Osteocyte (in vitro differentiated cells): ENCODE measurements around the gene THSD1. TPM values are rescaled to one million over a fixed set of nuclear protein-coding genes. Genes with fewer than 3 reads are reported as not detected.
"Not testable (repeated sequence)": the region's sequence is repeated elsewhere in the genome, so short reads cannot be mapped to it uniquely, and the experiment has no call there.

Experiments
- DNase-seq: peaks from one replicate; pipeline ENCODE4 v3.0.0; 2021; ENCODE audit warnings: mixed read lengths; ENCODE audit not compliant: unreplicated experiment; ENCODE audit errors: extremely low spot score
- H3K27ac Mint-ChIP-seq: one replicate; pipeline ENCODE4 v1.8.0; 2021; ENCODE audit warnings: mild to moderate bottlenecking, mixed read lengths; ENCODE audit not compliant: unreplicated experiment
- H3K27me3 Mint-ChIP-seq: one replicate; pipeline ENCODE4 v1.8.0; 2021; ENCODE audit warnings: mixed read lengths; ENCODE audit not compliant: unreplicated experiment
- H3K36me3 Mint-ChIP-seq: one replicate; pipeline ENCODE4 v1.8.0; 2021; ENCODE audit warnings: mixed read lengths; ENCODE audit not compliant: unreplicated experiment
- H3K4me1 Mint-ChIP-seq: one replicate; pipeline ENCODE4 v1.8.0; 2021; ENCODE audit warnings: mixed read lengths; ENCODE audit not compliant: unreplicated experiment
- H3K4me3 Mint-ChIP-seq: one replicate; pipeline ENCODE4 v1.8.0; 2021; ENCODE audit warnings: mild to moderate bottlenecking, moderate library complexity, mixed read lengths; ENCODE audit not compliant: unreplicated experiment
- H3K9me3 Mint-ChIP-seq: one replicate; pipeline ENCODE4 v1.8.0; 2021; ENCODE audit warnings: mixed read lengths; ENCODE audit not compliant: unreplicated experiment
- total RNA-seq: library from RNA; stranded (reverse); gene quantifications from 2 replicates; pipeline ENCODE4 v1.2.1, GENCODE V29; 2021
- TF ChIP-seq, protein P1 (sequence below): fragments of 200-600 bp; sonication (generic); IDR thresholded peaks from 2 replicates; pipeline ENCODE4 v1.5.0; 2021; ENCODE audit warnings: antibody characterized with exemption, mild to moderate bottlenecking, moderate library complexity

The THSD1 gene
- total RNA-seq, 1 donor from 2014 or later: 3.7 TPM

DNA sequence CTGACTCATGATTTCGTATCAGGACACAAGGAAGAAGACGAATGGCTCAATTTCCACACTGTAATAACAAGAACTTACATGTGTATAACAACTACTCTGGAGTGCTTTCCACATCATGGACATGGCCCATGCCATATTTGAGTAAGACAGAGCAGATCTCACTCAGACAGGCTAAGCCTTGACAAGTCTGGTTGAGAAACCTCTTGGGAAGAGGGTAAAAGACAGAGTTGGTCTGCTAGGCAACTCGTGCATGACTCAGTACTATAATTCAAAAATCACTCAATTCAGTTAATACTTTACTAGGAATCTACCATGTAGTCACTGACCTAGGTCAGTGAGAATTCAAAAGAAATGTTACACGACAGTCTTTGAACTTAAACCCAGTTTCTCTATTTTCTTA is 5.7 kb upstream of the THSD1 start:
- H3K4me1 Mint-ChIP-seq: peaks cover 32% of the 10 kb centered on the region
- peaks cover 20% of the 10 kb centered on the region for H3K36me3 Mint-ChIP-seq
- no peak for DNase-seq

DNA sequence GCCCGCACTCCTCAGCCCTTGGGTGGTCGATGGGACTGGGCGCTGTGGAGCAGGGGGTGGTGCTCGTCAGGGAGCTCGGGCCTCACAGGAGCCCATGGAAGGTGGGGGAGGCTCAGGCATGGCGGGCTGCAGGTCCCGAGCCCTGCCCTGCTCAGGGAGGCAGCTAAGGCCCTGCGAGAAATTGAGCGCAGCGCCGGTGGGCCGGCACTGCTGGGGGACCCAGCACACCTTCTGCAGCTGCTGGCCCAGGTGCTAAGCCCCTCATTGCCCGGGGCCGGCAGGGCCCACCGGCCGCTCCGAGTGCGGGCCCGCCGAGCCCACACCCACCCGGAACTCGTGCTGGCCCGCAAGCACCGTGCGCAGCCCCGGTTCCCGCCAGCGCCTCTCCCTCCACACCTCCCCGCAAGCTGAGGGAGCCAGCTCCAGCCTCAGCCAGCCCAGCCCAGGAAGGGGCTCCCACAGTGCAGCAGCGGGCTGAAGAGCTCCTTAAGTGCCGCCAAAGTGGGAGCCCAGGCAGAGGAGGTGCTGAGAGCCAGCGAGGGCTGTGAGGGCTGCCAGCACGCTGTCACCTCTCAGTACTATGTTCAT is 2.2 kb upstream of the THSD1 start:
- not testable (repeated sequence) for H3K27ac Mint-ChIP-seq, H3K4me3 Mint-ChIP-seq, H3K27me3 Mint-ChIP-seq, DNase-seq, H3K9me3 Mint-ChIP-seq
- Mint-ChIP-seq H3K4me1 (peaks cover 26% of the 10 kb centered on the region), H3K36me3 (peaks cover 14% of the 10 kb centered on the region)

More for the DNA sequence above, 5.7 kb upstream of the THSD1 start:
- peak overlapping the region; percentile 13 for H3K27ac Mint-ChIP-seq
- no peaks in the 10 kb centered on the region for H3K9me3 Mint-ChIP-seq
- no peaks in the 10 kb centered on the region for H3K27me3 Mint-ChIP-seq
- no peak overlapping the region for H3K4me3 Mint-ChIP-seq
- TF ChIP-seq, protein P1, sequence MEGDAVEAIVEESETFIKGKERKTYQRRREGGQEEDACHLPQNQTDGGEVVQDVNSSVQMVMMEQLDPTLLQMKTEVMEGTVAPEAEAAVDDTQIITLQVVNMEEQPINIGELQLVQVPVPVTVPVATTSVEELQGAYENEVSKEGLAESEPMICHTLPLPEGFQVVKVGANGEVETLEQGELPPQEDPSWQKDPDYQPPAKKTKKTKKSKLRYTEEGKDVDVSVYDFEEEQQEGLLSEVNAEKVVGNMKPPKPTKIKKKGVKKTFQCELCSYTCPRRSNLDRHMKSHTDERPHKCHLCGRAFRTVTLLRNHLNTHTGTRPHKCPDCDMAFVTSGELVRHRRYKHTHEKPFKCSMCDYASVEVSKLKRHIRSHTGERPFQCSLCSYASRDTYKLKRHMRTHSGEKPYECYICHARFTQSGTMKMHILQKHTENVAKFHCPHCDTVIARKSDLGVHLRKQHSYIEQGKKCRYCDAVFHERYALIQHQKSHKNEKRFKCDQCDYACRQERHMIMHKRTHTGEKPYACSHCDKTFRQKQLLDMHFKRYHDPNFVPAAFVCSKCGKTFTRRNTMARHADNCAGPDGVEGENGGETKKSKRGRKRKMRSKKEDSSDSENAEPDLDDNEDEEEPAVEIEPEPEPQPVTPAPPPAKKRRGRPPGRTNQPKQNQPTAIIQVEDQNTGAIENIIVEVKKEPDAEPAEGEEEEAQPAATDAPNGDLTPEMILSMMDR: no peak

DNA sequence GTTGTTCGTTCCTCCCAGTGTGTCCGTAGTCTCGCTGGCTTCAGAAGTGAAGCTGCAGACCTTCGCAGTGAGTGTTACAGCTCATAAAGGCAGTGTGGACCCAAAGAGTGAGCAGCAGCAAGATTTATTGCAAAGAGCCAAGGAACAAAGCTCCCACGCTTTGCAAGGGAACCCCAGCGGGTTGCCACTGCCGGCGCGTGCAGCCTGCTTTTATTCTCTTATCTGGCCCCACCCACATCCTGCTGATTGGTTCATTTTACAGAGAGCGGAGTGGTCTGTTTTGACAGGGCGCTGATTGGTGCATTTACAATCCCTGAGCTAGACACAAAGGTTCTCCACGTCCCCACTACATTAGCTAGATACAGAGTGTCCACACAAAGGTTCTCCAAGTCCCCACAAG is 1.5 kb upstream of the THSD1 start:
- Mint-ChIP-seq H3K4me3 (peak overlapping the region; percentile 40), H3K4me1 (peaks cover 26% of the 10 kb centered on the region), H3K36me3 (peaks cover 12% of the 10 kb centered on the region)
- H3K27ac Mint-ChIP-seq, H3K27me3 Mint-ChIP-seq, DNase-seq, H3K9me3 Mint-ChIP-seq: not testable (repeated sequence)

DNA sequence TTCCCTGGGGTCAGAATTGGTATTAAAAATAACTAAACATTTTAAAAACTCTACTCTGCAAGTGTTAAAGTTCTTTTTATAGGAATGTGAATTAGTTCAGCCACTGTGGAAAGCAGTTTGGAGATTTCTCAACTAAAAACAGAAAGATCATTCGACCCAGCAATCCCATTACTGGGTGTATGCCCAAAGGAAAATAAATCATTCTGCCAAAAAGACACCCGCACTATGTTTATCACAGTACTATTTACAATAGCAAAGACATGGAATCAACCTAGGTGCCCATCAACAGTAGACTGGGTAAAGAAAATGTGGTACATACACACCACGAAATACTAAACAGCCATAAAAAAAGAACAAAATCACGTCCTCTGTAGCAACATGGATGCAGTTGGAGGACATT is 657 bp upstream of the THSD1 start:
- no peaks in the 10 kb centered on the region for H3K9me3 Mint-ChIP-seq
- peaks cover 23% of the 10 kb centered on the region for H3K4me1 Mint-ChIP-seq
- peak overlapping the region; percentile 44 for H3K27ac Mint-ChIP-seq
- peak overlapping the region; percentile 65 for H3K4me3 Mint-ChIP-seq
- H3K27me3 Mint-ChIP-seq: no peaks in the 10 kb centered on the region
- no peak for DNase-seq
- TF ChIP-seq, protein P1: no peak
- H3K36me3 Mint-ChIP-seq: peaks cover 6% of the 10 kb centered on the region

DNA sequence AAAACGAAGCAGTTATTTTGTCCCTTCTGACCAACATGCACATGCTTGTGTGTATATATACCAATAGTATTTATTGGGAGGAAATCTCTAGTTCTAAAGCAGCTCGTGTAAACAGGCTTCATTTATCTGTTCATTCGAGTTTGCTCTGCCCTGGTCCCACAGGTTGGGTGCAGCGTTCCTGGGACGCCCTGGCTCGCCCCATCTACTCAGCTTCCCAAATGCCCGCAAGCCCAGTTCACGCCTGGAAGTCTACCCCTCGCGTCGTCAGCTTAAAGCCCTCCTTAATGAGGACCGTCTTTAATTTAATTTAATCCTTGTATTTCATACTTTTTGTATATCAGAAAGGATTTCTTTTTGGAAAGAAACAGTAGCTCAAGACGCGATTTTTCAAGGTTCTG is 604 bp downstream of the THSD1 start:
- no peaks in the 10 kb centered on the region for H3K27me3 Mint-ChIP-seq
- H3K4me3 Mint-ChIP-seq: peak overlapping the region; percentile 76
- H3K36me3 Mint-ChIP-seq: no peaks in the 10 kb centered on the region
- no peak overlapping the region for H3K27ac Mint-ChIP-seq
- peaks cover 20% of the 10 kb centered on the region for H3K4me1 Mint-ChIP-seq
- TF ChIP-seq, protein P1: no peak
- H3K9me3 Mint-ChIP-seq: no peaks in the 10 kb centered on the region
- no peak for DNase-seq

DNA sequence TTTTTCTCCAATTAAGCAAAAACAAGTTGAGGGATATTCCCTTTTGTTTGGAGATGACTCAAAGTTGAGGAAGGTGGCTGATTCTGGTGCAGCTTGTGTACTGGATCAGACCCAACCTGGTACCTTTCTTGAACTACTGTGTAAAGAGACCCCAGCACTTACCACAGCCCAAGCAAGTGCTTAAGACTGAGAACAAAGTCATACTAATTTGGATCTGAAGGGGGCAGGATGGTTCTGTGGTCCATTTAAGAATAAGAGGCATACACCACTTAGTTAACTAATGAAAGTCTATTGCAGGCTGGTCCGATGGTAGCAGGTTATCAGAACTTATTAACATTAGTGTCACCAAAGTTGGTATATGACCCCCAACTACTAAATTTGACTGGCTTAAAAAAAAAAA is 6.3 kb downstream of the THSD1 start:
- no peaks in the 10 kb centered on the region for H3K27me3 Mint-ChIP-seq
- no peak for DNase-seq
- no peaks in the 10 kb centered on the region for H3K9me3 Mint-ChIP-seq
- TF ChIP-seq, protein P1: no peak
- peaks cover 2% of the 10 kb centered on the region for H3K36me3 Mint-ChIP-seq
- no peak overlapping the region for H3K4me3 Mint-ChIP-seq
- H3K4me1 Mint-ChIP-seq: peaks cover 4% of the 10 kb centered on the region
- H3K27ac Mint-ChIP-seq: no peak overlapping the region
